GM18873 (cell line): ENCODE data around the gene IGSF21.

ENCODE experiments used
- ATAC-seq: cut with Tn5 transposase; IDR thresholded peaks from one replicate; pipeline ENCODE4 v1.9.1; 2021; ENCODE audit warnings: mild to moderate bottlenecking, moderate library complexity, moderate number of reproducible peaks; ENCODE audit not compliant: unreplicated experiment, low FRiP score

The IGSF21 gene

DNA sequence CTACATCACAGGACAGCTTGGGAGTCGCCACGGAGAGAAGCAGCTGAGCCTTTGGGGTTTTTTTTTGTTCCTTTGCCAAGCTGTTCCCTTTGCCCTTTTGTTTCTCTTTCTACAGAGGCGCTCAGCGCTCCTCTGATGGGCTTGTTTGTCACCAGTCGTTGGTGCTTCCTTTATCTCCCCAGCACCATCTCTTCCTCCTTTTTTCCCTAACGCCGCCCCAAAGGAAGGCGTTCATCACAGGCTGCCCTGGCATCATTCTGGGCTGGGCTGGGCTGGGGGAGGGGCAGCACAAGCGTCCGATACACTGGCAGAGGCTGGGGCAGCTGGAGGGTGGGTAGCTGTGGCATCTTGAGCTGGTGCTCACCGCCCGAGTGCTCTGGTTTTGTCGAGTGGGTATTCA, 10.5 kb downstream of the IGSF21 start:
- no peak for ATAC-seq

DNA sequence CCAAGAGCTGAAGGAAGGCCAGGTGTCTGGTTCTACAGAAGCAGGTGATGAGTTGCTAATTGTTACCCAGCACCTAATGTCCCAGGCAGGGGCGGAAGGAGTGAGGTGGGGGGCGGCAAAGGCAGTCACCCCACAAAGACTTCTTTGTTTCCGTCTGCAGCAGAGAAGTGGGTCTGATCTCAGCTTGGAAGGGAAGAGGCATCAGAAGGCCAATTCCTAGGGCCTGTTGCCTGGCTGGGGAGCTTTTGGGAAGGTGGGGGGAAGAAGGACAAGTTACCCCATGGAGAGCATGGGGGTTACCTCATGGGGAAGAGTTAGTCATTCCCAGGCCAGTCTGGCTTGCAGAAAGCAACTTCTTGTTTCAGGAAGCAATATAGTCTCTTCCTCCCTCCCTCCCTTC, 10.9 kb downstream of the IGSF21 start:
- no peak for ATAC-seq

DNA sequence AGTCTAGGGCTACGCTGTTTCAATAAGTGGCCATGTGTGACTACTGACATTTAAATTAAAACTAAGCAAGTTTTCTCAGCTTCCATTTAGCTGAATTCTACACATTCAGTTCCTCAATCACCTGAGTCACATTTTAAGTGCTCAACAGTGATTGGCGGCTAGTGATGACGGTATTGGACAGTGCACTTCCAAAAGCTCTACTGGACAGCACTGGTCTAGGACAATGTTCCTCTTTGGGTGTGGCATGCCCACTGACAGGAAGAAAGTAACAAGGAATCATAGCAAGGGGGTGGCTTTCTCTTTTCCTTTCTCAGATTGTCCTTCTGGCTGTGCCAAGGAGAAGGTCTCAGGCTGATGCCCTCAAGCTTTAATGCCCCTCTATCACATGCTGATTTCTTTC, 11.7 kb downstream of the IGSF21 start:
- ATAC-seq: no peak

DNA sequence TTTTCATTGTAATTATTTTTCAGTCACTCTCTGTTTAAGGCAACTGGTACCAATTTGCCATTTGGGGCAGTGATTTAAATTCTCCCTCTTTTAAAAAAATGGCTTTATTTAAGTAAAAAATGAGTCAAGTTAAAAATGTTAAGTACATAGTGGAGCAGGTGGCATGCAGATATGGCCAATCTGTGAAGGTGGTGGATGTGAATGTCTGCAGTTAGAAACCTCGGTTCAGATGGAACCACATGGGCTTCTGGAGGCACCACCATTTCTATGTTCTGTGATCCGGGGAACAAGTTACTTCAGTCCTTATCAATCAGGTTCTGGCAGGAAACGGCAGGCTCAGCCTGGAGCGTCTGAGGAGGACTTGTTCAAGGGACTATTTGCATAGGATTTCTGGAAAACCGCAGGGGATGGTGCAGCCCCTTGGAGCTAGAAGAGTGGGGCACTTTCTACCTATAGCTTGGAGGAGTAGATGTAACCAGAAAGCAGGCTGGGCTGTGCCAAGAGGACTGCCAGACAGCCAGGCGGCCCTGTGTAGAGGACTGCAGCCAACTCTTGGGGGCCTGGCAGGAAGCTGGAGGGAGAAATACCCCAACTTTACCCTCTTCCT, 12.3 kb downstream of the IGSF21 start:
- no peak for ATAC-seq

DNA sequence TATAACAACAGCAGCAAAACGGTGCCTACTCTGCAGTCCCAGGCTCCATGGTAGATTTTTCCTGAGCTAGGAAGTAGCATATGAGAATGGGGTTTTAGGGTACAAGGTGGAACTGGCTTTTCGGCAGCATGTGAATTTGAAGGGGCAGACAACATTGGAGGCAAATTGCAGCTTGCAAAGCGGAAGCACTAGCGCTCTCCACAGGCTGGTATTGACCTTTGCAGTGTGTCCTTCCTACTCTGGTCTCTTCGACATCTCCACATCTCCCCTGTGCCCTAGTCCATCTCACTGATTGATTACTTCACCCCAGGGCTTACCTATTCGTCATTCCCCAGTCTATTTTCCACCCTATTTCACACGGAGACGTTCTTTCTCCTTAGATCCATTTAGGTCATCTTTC, 13.0 kb downstream of the IGSF21 start:
- no peak for ATAC-seq

DNA sequence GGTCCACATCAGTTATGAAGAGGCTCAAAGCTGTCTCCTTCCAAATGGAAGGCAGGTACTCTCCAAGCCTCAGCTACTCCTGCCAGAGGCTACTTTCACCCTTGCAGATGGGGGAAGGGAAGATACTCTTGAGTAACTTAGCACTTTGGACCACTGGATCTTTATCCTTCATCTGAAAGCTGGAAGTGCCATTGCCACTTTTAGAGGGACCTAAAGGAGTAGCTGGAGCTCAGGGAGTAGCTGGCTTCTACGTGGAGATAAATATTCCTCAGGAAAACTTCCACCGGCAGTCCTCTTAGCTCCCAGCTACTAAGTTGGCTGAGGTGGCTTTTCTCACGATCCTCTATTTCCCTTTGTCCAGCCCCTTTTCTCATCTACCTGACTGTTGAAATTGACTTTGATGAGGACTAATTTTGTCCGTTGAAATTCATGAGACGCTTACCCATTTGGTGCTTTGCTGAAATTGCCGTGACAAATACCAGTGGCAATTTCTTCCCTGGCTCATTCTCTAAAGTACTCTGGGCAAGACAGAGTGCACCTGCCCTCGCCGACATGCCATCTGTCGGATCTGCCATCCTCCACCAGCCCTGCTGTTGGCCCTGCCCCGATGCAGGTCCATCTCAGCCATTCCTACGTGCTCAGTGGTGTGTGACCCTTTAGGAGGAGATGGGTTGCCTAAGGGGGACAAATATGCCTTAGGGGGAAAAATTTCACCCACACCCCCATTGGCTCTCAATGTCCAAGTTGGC, 13.6 kb downstream of the IGSF21 start:
- ATAC-seq: no peak

DNA sequence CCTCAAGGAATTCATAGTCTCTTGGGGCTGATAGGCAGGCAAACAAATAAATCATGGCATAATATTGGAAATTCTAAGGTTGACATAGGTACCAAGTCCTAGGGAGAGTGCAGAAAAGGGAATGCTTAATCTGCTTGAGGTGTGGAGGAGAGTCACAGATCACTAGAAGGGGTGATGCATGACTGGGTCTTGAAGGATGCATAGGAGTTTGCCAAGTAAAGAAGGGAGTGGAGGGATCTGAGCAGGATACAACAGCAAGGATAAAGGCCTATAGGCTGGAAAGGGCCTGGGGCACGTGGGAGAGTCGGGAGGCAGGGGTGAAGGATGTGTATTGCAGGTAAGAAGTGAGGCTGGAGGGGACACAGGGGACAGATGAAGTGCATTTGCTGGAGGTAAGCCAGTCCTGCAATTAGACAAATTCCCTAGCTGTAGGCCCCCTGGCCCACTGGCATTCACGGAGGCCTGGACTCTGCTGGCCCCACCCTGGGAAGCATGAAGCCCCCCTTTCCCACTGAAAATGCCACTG, 15.9 kb downstream of the IGSF21 start:
- ATAC-seq: no peak

DNA sequence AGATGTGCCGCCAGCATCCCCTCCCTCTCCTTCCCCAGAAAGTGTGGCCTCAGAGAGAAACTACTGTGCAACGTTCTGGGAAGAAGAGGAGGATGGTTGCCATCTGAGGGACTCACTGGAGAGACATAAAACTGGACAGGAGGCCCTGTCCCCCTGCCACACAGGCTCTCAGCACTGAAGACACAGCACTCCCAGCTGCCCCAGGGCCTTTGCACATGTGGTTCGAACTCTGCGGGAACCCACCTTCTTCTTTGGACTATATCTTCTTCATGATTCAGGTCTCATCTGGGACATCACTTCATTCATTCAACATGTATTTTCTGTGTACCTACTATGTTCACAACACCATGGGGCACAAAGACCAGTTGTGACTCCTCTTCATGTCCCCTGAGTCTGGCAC, 17.4 kb downstream of the IGSF21 start:
- no peak for ATAC-seq

DNA sequence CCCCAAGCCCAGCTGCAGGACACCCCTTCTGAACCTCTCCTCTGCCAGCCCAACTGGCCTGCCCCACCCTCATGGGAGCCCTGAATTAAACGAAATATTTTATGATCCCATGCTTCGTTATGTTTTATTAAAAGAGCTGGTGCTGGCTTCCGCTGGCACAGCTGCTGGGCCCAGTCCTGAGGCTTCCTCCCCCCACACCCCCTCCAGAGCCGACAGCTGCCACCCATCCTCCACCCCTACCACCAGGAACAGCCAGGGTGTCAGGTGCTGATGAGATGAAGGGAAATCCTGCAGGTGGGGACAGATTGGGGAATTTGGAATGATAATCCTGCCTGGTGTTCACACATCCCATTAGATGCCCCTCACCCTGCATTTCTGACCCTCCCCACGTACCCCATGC, 19.0 kb downstream of the IGSF21 start:
- no peak for ATAC-seq

DNA sequence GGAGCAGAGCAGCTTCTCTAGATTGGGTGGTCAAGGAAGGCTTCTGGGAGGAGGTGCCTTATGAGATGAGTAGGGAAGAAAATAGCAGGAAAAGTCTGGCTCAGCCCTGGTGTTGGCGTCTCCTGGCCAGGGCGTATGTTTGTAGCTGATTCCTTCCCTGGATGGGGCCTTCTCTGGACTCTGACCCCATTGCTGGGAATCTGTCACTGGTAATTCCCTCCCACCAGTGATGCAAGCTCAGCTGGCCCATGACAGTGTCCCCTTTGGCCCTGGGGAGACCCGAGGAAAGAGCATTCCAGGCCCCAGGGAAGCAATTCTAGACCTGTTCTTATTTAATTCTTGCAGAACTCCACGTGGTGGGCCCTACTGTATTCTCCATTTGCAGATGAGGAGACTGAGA, 20.7 kb downstream of the IGSF21 start:
- no peak for ATAC-seq

DNA sequence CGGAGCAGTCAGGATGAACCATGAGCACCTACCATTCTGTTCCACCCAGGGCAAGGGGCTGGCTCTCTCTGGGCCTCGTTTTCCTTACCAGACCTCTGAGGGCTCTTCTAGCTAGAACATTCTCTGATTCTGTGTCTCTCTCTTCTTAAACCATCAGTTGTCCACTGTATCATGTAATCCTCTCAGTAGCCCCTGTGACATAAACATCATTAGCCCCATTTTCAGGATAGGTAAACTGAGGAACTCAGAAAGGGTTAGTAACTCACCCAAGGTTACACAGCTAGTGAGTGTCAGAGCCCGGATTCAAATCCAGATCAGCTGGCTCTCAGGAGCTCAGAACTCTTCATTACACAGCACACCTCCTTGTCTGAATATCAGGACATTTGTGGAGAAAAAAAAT, 22.8 kb downstream of the IGSF21 start:
- ATAC-seq: no peak

DNA sequence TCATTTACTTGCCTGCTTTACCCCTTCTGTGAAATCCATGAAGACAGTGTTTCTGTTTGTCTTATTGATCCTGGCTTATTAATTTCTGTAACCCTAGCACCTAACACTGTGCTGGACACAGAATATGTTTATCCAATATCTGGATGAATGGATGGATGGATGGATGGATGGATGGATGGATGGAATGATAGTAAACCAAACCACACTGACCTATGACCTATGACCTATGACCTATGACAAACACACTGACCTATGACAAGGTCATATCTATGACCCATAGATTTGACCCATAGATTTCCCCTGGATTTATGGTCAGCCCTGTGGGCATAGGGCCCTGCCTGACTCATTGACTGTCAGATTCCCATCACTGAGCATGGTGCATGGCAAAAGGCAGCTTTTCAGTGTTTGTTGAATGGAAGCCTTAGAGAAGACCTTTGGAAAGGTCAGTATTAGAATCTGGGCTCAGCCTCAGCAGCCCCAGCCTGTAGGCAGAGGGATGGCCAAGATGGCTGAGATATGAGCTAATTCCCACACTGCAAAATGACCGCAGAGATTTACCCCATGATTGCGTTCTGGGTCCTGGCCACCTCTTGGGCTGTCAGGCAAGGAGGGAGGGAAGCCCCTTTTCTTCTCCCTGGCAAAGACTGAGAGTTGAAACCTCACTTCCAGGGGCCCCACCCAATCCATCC, 24.6 kb downstream of the IGSF21 start:
- no peak for ATAC-seq

DNA sequence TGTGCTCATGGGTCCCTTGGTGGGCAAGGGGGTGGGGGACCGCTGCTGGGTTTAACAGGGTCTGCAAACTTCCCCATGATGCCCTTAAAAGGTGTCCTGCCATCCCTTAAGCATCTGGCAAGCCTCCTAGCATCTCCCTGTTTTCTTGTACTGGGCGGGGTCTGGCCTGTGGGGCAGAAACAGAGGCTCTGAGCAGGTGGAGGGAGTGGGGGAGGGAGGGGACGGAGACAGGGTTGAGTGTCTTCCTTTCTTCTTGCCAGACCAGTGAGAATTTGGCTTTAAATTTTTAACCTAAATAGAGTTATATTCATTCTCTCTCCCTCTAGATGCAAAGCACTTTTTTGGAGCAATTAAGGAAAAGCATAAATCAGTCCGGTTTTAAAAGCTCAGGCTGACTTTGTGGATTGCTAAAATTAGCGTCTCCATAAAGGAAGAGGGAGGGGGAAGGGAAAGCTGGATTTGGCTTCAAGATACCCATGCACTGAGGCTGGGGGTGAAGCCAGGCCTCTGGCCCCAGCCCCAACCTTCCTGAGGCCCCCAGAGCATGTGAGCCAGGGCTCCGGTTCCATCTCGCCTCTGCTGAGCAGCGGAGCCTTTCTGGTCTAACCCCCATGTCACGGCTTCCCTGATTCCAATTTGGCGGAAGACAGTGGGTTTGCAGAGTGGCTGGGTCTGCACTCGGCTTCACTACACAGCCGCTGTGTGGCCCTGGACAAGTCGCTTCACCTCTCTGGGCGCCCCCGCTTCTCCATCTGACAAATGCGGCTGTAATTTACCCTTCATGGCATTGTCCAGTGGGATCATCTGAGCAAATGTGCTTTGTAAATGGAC, 25.3 kb downstream of the IGSF21 start:
- no peak for ATAC-seq

DNA sequence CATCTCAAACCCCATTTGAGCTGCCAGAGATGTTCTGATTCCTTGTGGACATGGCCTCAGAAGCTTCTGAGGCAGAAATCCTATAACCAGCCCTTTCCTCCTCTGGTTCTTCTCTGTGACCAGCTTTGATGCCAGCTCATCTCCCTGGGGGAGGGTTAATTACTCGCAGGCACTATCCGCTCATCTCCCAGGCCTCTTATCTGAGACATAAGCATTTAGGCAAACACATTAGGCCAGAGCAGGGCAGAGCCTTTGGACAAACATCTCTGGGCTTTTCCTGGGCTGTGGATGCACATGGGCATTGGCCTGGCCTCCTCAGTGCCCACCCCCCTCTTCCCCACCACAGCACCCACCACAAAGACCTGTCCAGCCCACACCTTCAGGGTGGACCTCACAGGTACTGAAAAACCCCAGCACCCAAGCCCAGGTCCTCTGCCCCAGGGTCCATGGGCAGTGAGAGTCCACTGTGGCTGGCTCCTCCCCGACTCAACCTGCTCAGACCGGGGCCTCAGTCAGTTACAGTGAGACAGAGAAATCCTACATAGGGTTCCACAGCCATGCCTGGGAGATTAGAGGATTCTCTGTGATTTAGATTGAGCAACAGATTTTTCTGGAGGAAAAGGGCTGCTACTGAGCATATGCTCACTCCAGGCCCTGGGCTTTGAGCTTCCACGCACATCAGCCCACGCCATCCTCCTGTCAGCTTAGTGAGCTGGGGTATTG, 26.9 kb downstream of the IGSF21 start:
- no peak for ATAC-seq

DNA sequence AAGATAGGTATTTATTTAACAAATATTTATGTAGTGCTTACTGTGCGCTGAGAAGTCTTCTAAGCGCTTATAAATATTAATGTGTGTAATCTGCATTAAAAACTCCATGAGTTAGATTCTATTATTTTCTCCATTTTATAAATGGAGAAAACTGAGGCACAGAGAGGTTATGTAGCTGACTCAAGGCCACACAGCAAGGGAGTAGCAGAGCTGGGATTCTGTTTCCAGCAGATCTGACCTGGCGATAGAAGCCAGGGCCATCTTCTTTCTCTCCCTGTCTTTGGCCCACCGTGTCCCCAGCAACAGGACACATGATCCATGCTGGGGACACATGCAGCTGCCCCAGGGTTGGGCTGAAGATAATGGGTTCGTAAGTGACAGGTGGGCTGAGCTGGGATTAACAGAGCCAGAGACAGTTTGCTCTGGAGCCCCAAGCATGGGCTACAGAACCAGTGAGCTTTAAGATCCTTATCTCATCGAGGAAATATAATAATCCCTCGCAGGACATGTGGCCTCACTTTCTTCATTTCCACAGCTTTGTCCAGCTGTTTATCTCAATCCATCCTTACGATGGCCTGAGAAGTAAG, 30.3 kb downstream of the IGSF21 start:
- ATAC-seq: no peak

DNA sequence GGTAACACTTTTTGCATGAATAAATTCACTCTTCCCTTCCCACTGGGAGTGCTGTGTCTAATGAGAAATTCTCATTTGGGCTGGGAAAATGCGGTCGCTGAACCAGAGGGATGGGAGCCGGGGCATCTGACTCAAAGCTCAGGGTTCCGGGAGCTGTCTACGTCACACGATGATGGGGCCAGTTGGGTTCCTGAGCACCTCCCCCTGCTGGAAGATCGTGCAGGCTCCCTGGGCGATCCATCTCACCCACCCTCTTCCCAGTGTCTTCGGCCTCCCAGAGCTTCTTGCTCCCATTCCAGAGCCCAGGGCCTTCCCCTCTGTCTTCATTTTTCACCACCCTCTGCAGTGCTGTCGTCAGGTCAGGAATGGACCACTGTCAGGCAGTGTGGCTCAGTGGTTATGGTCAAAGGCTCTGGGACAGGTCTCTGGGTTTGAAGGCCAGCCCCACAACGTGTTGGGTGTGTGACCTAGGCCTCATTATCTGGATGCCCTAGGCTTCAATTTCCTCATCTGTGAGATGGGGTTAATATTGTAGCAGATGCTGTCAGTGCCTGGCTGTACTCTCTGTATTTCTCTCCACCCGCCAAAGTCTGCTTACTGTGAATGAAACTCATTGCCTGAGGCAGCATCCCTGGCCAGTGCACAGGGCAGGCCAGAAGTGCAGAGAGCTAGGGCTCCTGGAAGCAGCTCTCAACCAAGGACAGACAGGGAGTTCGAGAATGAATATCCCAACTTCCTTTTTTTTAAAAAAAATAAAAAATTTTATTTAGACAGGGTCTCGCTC, 31.8 kb downstream of the IGSF21 start:
- no peak for ATAC-seq

DNA sequence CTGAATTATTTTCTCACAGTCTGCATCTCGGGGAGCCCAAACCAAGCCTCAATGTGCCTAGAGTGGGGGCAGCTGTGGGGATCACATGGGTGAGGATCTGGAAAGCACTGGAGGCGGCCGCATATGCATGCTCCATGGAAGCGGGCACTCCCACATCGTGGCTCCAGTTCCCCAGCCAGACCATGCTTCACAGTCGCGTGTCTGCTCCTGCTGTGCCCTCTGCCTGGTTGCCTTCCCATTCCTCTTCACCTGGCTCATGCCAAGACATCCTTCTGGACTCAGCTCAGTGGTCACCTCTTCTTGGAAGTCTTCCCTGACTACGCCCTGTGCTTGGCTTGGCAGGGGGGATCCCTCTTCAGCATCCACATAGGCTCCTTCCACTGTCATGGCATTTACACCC, 32.8 kb downstream of the IGSF21 start:
- ATAC-seq: no peak

DNA sequence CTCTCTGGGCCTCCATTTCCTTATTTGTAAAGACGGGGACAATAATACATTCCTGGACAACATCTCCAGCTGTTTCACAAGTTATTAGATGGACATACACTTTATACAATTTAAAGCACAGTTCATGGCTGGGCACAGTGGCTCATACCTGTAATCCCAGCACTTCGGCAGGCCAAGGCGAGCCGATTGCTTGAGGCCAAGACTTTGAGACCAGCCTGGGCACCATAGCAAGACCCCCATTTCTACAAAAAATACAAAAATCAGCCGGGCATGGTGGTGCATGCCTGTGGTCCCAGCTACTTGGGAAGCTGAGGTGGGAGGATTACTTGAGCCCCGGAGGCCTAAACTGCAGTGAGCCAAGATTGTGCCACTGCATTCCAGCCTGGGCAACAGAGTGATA, 34.1 kb downstream of the IGSF21 start:
- no peak for ATAC-seq

DNA sequence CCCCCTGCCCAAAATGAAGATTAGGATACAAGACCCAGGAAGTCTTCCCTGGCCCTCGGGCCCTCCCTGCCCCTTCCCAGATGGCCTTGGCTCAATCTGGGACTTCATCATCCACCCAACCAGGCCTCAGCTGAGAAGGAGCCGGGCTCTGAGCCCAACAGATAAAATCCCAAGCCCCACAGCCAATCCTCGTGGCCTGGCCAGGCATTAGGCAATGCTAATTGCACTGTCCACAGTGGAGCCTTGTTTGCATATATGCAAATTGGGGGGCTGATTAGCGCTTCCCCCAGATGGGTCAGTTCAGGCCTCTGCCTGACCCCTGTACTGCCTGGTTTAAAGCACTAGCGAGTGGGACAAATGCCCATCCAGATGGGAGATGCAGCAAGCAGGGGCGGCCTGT, 34.9 kb downstream of the IGSF21 start:
- ATAC-seq: no peak
